H1 (cell line): ENCODE data around the gene TEX44. TPM values are rescaled to one million over a fixed set of nuclear protein-coding genes. Genes with fewer than 3 reads are reported as not detected.

Experiments used
- CBX8 ChIP-seq: fragments of 300-800, 300-1000 bp; sonication (generic); IDR thresholded peaks from 2 replicates; pipeline ENCODE4 v1.7.1; 2016; ENCODE audit warnings: low read depth, low read length, borderline replicate concordance
- CHD1 ChIP-seq: IDR thresholded peaks from 2 replicates; pipeline ENCODE4 v1.6.1; 2012; ENCODE audit warnings: low read depth, low read length, improper control_type of control experiment
- EZH2 ChIP-seq: fragments of 200-600 bp; sonication (generic); IDR thresholded peaks from 2 replicates; pipeline ENCODE4 v1.7.1; 2012; ENCODE audit warnings: low read depth, mild to moderate bottlenecking, moderate library complexity, low read length, inconsistent platforms; ENCODE audit not compliant: severe bottlenecking
- KDM1A ChIP-seq: fragments of 200-600, 300-600 bp; sonication (generic); IDR thresholded peaks from 2 replicates; pipeline ENCODE4 v1.7.1; 2016; ENCODE audit warnings: mild to moderate bottlenecking, low read length, borderline replicate concordance
- POU5F1 ChIP-seq: IDR thresholded peaks from 2 replicates; pipeline ENCODE4 v1.6.1; 2011; ENCODE audit warnings: low read depth, mild to moderate bottlenecking, low read length, moderate library complexity
- SIRT6 ChIP-seq: IDR thresholded peaks from one replicate; pipeline ENCODE4 v1.7.1; 2012; ENCODE audit warnings: low read length, inconsistent platforms
- polyA plus RNA-seq, 7 experiments: library from polyadenylated mRNA; depleted of rRNA in 3 of 7; stranded (reverse) in 5 of 7; unstranded in 2 of 7; fragments of >200 nt in 5 of 7; fragments of 200-250 nt in 2 of 7; gene quantifications; 1 replicate in 5 of 7; 2 replicates in 1 of 7; 4 replicates in 1 of 7; pipeline versions ENCODE4 v1.2.1 to v1.2.3, GENCODE V29; 2011 to 2013; ENCODE audit warnings: missing spikeins in 2 of 7, mixed read lengths in 2 of 7
- total RNA-seq: library from RNA; stranded (reverse); fragmentation: NEBNext Ultra II Directional; extraction: Animal tissue kit (Norgen Biotek cat#: 25700); gene quantifications from 2 replicates; pipeline ENCODE4 v1.2.1, GENCODE V29; 2021

The TEX44 gene
- total and polyA plus RNA-seq, 2 of the 8 experiments (the other 6 are each of a cell fraction or from before 2014, with no cell fraction given), result not detected

DNA sequence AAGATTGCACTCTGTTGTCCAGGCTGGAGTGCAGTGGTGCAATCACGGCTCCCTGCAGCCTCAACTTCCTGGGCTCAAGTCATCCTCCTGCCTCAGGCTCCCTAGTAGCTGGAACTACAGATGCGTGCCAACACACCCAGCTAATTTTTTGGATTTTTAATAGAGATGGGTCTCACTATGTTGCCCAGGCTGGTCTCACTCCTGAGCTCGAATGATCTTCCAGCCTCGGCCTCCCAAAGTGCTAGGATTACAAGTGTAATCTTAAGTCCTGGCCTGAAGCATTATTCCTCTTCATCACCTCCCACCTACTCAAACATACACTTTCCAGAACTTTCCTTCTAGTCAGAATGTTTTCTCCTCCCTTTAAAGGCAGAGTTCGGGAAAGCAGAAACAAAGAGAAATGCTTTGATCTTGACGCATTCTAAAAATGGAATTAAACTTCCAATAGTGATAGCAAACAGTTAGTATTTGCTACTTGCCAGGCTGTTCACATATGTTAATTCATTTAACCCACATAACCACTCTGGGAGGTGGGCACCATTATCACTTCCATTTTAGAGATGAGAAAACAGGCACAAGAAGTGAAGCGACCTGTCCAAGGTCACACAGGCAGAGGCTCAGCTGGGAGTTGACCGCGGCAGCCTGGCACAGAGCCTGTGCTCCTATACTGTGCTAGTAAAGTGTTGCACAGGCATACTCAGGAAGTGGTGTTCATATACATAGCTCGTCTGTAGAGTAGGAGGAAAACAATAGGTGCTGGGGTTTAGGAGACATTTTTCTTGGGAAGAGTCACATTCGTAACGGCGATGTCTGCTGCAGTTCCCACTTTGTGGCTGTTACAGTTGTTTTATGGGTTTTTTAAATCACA is 24.6 kb downstream of the TEX44 start (continued):
- TF ChIP-seq KDM1A, result no peak
- TF ChIP-seq EZH2, result no peak
- no peak for TF ChIP-seq CBX8
- TF ChIP-seq POU5F1, result no peak
- TF ChIP-seq CHD1, result no peak
- no peak for TF ChIP-seq SIRT6
- TF ChIP-seq, all 59 proteins: peak for 0
